LNCAP (cell line): ENCODE results near the gene FGGY.

Experiments used
- TF ChIP-seq, protein P1 (sequence below): fragments of 450-650 bp; IDR thresholded peaks from 2 replicates; pipeline ENCODE4 v1.5.1; 2017; ENCODE audit warnings: mild to moderate bottlenecking

Gene FGGY

DNA sequence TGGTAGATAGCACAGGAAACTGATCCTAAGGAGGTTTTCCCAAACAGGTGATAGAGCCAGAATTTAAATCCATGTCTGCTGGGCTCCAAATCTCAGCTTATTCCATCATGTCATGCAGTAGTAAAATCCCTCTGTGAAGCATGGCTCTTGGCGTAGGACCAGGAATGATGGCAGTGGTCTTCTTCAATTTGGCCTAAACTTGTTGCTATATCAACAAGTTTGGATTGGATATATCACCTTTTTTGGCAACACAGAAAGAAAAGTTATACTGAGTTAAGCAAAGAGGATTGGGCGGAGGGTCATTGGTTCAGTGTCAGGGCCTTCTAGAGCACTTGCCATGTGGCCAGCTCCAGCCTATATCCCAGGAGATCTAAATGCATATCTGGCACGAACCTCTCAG, 52.2 kb downstream of the FGGY start:
- TF ChIP-seq, protein P1, sequence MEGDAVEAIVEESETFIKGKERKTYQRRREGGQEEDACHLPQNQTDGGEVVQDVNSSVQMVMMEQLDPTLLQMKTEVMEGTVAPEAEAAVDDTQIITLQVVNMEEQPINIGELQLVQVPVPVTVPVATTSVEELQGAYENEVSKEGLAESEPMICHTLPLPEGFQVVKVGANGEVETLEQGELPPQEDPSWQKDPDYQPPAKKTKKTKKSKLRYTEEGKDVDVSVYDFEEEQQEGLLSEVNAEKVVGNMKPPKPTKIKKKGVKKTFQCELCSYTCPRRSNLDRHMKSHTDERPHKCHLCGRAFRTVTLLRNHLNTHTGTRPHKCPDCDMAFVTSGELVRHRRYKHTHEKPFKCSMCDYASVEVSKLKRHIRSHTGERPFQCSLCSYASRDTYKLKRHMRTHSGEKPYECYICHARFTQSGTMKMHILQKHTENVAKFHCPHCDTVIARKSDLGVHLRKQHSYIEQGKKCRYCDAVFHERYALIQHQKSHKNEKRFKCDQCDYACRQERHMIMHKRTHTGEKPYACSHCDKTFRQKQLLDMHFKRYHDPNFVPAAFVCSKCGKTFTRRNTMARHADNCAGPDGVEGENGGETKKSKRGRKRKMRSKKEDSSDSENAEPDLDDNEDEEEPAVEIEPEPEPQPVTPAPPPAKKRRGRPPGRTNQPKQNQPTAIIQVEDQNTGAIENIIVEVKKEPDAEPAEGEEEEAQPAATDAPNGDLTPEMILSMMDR, result no peak

DNA sequence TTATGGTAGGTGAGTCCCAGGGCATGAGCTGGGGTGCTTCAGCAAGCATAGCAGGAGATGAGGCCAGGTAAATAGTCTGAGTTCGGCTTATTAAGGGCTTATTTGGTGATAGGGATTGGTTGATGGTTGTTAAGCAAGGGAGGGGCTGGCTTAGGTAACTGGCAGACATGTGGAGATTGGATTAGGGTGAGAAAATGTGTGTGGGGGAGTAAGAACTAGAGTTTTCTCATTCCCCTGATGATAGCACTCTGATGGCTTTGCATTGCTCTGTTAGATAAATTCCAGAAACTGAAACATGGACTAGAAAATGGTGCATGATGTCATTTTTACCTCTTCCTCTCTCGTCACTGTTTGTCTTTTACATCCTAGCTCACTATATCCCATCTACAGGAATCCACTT, 53.6 kb downstream of the FGGY start:
- TF ChIP-seq, protein P1, result no peak

DNA sequence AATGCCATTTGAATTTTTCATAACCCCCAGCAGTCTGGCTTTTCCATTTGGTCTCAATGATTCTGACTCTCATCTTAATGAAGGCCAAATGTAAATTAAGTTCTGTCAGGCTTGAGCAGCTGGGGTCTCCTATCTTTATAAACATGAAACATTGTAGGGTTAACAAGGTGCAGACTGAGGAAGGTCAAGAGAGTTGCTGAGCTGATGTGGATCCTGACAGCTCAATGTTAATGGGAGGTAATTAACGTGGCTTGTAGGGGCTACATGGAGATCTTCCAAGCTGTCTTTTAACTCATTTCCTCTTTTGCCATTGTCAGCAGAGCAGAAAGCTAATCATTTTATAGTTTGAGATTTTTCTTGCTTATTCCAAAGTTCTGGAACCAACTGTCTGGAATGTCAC, 55.2 kb downstream of the FGGY start:
- TF ChIP-seq, protein P1, result no peak

DNA sequence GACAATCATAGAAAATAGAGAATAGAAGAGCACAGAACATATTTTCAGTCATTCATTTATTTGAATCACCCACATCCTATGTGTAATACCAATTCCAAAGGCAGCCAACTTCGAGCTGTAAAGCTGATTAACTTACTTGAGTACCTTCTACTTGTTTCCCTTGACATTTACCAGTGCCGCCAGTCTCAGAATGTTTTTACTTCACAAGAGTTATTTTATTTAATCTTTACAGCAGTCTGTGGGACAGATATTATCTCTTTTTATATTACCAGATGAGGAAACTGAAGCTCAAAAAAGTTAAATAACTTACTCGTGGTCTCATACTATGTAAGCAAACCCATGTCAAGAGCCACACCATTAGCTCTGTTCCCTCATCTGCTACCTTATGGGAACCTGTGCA, 56.6 kb downstream of the FGGY start:
- TF ChIP-seq, protein P1, result no peak

DNA sequence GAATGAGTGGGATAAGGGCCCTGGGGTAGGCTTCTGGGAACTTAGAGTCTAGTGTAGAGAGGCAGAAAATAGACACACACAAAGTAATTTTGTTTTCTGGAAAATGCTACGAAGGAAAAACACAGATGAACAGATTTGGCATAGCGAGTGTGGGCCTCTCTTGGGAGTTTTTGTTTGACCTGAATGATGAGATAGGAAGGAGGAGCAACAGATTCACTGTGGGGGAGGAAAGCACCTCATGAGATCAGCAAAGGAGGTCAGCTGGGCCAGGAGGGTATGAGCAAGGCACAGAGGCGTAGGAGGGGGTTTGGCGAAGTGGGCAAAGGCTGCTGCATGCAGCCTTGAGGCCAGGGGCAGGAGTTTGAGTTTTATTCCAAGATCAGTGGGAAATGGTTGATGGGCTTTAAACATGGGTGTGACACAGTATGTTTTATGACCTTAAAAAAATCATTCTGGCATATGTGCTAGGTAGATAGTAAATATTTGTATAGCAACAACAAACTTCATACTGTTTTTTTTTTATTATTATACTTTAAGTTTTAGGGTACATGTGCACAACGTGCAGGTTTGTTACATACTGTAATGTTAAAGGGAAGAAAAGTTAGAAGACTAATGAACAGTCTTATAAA, 57.9 kb downstream of the FGGY start:
- TF ChIP-seq, protein P1, result no peak

DNA sequence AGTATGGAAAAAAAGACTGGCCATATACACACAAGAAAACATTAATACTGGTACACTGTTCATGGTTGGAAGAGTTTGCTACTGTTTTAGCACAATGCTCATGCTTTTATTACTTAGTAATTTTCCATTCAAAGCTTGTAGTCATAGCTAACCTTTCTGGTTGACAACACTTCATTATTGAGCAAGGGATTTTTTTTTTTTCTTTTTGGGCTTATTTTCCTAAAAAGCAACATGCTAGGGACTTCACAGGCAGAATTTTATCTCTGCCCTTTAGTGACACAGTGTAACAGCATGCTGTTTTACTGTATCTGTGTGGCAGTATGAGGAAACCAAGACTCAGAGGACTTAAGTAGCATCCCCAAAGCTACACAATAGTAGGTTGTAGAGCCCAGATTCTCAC, 58.5 kb downstream of the FGGY start:
- TF ChIP-seq, protein P1, result no peak

DNA sequence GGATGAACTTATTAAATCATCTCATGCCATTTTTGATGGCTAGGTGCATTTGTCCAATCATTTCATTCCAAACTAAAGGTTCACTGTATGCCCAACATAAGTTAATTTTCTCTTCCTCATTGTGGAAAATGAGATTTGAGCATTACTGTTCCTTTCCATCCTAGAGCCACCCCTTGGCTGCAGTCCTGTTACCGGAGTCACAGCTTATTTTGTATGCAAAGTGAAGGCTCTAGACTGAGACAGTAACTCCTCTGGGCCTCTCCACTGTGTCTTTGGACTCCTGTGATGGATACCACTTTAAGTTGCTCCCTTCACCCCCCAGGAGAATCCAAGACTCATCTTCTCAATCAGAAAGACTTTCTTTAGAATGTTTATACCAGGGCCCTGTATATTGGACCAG, 59.7 kb downstream of the FGGY start:
- TF ChIP-seq, protein P1, result no peak
